ENCODE measurements around the gene BRPF3.

DNA sequence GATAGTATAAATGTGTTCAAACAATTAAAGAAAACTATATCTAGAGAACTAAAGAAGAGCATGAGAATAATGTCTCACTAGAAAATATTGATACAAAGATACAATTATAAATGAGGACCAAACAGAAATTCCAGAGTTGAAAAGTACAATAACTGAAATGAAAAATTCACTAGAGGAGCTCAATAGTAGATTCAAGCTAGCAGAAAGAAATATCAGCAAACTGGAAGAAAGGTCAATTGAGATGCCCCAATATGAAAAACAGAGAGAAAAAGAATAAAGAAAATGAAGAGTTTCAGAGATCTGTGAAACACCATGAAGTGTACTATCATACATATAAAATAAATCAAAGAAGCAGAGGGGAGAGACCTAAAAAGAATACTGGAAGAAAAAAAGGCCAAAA is 18.0 kb upstream of the BRPF3 start:
- TF ChIP-seq CTCF (IDR thresholded peaks at IDR 0.05; ENCODE audit: insufficient read depth, low read depth, low read length), result no peak
- no peak for TF ChIP-seq EZH2 (IDR thresholded peaks at IDR 0.05; ENCODE audit: insufficient read depth, low read length)

All from astrocyte (in vitro differentiated cells and primary cell).